Gastrocnemius medialis (tissue), 4 donors: ENCODE measurements around the gene ZC3H18.
A peak's percentile ranks its signal among the peaks of the same experiment; 100 is the strongest.

ENCODE experiments used
- CTCF ChIP-seq, 5 experiments: fragments of 450-650 bp in 3 of 5; fragments of 200-600 bp in 2 of 5; sonication (generic) in 2 of 5; IDR thresholded peaks in 4 of 5; conservative IDR thresholded peaks in 1 of 5; 1 replicate in 4 of 5; 2 replicates in 1 of 5; pipeline ENCODE4 v1.5.1; 2016 to 2019; ENCODE audit warnings: antibody characterized with exemption in 5 of 5, mild to moderate bottlenecking in 3 of 5, moderate library complexity in 3 of 5
- POLR2A ChIP-seq, 2 donors: fragments of 450-650 bp; IDR thresholded peaks; one replicate each; pipeline ENCODE4 v1.6.1; 2017; ENCODE audit warnings: antibody characterized with exemption in 2 of 2, mild to moderate bottlenecking in 2 of 2, moderate library complexity in 2 of 2

GRCh38 chr16:88561485-88562359, 8.5 kb upstream of the ZC3H18 start:
- TF ChIP-seq CTCF (IDR thresholded peaks at IDR 0.05 in 4 of 5, conservative IDR thresholded peaks at IDR 0.05 in 1 of 5), result peak; percentile 17 to 64 (median 50)
- no peak for TF ChIP-seq POLR2A (IDR thresholded peaks at IDR 0.05)
